Gastrocnemius medialis (tissue), 4 donors: Measurements from ENCODE around the gene RNF113B. TPM values are rescaled to one million over a fixed set of nuclear protein-coding genes. Genes with fewer than 3 reads are reported as not detected.

Experiments used
- ATAC-seq, 2 donors: fragments of 150-250 bp; one replicate each; pipeline ENCODE4 v1.9.1; 2016
- DNase-seq, 2 donors: peaks; one replicate each; pipeline ENCODE4 v3.0.0-alpha.2; 2019
- H3K27ac ChIP-seq, 4 donors: fragments of 200-600 bp; sonication (generic); 1 replicate in 1 of 4; 2 replicates in 3 of 4; pipeline ENCODE4 v1.5.1; 2016 to 2018; ENCODE audit warnings: mild to moderate bottlenecking in 2 of 4, moderate library complexity in 1 of 4
- H3K27me3 ChIP-seq, 3 donors: fragments of 200-600 bp; sonication (generic) in 2 of 3; 1 replicate in 1 of 3; 2 replicates in 2 of 3; pipeline versions ENCODE4 v1.5.1 to v1.6.0; 2016 to 2019; ENCODE audit warnings: mild to moderate bottlenecking in 1 of 3, moderate library complexity in 1 of 3
- H3K36me3 ChIP-seq, 2 donors: fragments of 200-600 bp; sonication (generic) in 1 of 2; one replicate each; pipeline ENCODE4 v1.5.1; 2017 to 2018
- H3K4me1 ChIP-seq, 2 donors: fragments of 200-600 bp; sonication (generic) in 1 of 2; one replicate each; pipeline ENCODE4 v1.5.1; 2016 to 2017; ENCODE audit warnings: mild to moderate bottlenecking in 2 of 2
- H3K4me3 ChIP-seq, 4 donors: fragments of 200-600 bp; sonication (generic) in 3 of 4; 1 replicate in 1 of 4; 2 replicates in 3 of 4; pipeline ENCODE4 v1.5.1; 2016 to 2019; ENCODE audit warnings: mild to moderate bottlenecking in 2 of 4
- H3K9me3 ChIP-seq, 3 donors: fragments of 200-600 bp; sonication (generic) in 2 of 3; 1 replicate in 1 of 3; 2 replicates in 2 of 3; pipeline ENCODE4 v1.5.1; 2016 to 2019
- CTCF ChIP-seq, 5 experiments: fragments of 450-650 bp in 3 of 5; fragments of 200-600 bp in 2 of 5; sonication (generic) in 2 of 5; IDR thresholded peaks in 4 of 5; conservative IDR thresholded peaks in 1 of 5; 1 replicate in 4 of 5; 2 replicates in 1 of 5; pipeline ENCODE4 v1.5.1; 2016 to 2019; ENCODE audit warnings: antibody characterized with exemption in 5 of 5, mild to moderate bottlenecking in 3 of 5, moderate library complexity in 3 of 5
- POLR2A ChIP-seq, 2 donors: fragments of 450-650 bp; IDR thresholded peaks; one replicate each; pipeline ENCODE4 v1.6.1; 2017; ENCODE audit warnings: antibody characterized with exemption in 2 of 2, mild to moderate bottlenecking in 2 of 2, moderate library complexity in 2 of 2
- in situ Hi-C, 4 donors: fragments of 200-750 bp; cut with MboI; loops; one replicate each; pipeline versions ENCODE4 v1.15.0 to v1.8.0; 2017; ENCODE audit warnings: low sequenced_read_pairs in 4 of 4
- intact Hi-C: fragments of 100-400 bp; cut with DNase I; formaldehyde crosslinking; loops from one replicate; pipeline ENCODE4 v1.15.1; 2023; ENCODE audit warnings: low total_unique reads
- total RNA-seq, 4 donors: library from RNA; depleted of rRNA; stranded (reverse); fragments of >200 nt; gene quantifications; one replicate each; pipeline versions ENCODE4 v1.1.0 to v1.2.3, GENCODE V29; 2016

The RNF113B gene
- total RNA-seq, 4 donors from 2014 or later = not detected

DNA sequence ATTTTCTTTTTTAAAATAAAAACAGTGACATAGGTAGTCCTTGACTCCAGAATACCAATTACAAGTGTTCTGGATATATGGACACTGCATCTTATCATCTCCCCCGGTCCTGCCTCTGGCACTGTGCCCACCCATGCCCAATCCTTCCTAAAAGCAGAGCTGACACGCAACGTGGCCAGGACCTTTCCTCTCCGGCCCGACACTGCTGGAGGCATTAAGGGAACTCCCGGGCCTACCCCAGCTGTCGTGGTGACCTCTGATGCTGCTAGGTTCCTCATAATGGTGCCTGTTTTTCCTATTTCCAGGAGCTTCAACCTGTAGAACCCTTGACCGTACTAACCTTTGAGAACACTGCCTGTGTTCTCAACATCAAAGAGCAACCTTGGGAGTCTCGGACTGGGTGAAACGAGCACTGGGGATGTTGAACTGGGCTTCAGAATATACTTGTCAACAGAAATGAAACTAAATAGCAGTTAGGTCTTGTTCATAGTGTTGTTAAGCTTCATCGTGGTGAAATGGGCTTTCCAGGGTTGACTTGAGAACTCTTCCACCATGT lies 13.9 kb upstream of the RNF113B start:
- ATAC-seq (no peak), DNase-seq (no peak)
- no peaks in the 10 kb centered on the region for H3K27me3 ChIP-seq
- H3K4me1 ChIP-seq = peaks cover 2 to 4% of the 10 kb centered on the region in 2 donors
- H3K9me3 ChIP-seq = no peaks in the 10 kb centered on the region
- H3K27ac ChIP-seq = no peak overlapping the region
- in situ Hi-C loops = no loop called here
- intact Hi-C loops = no loop called here
- no peaks in the 10 kb centered on the region for H3K36me3 ChIP-seq
- TF ChIP-seq CTCF (IDR thresholded peaks at IDR 0.05 in 4 of 5, conservative IDR thresholded peaks at IDR 0.05 in 1 of 5) = no peak
- no peak for TF ChIP-seq POLR2A (IDR thresholded peaks at IDR 0.05)
- H3K4me3 ChIP-seq = peak overlapping the region in 1 of 4 donors; percentile 11

DNA sequence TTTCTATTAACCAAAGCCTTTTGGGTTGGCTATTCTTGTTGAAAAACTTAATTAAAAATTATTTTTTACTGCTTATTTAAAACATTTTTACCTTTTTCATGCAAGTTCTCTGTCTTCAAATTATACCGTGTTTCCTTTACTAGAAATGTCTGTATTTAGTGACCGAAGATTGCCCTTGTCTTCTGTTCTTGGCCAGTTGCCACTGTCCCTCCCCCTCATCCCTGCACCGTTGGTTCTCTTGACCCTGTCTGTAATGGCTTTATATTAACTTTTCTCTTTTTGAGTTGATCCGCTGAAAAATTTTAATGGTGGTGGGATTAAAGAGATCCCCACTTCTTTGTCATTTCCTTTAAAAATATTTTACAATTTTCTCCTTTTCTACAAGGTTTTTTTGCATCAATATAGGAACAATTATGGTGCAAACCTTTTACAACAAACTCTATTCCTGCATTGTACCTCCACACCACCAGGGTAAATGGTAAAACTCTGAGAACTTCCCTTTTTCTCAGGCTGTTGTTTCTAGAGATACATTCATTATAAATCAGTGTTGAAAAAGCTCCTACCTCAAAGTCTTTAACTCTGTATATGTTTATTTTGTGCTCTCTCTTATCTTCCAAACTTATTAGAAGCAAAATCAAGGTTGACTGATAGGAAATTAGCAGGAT lies 12.9 kb upstream of the RNF113B start:
- TF ChIP-seq POLR2A (IDR thresholded peaks at IDR 0.05) (no peak), CTCF (IDR thresholded peaks at IDR 0.05 in 4 of 5, conservative IDR thresholded peaks at IDR 0.05 in 1 of 5) (no peak)
- ATAC-seq (no peak), DNase-seq (no peak)
- in situ Hi-C loops (no loop called here), intact Hi-C loops (no loop called here)
- Histone ChIP-seq H3K27ac (no peak overlapping the region), H3K4me1 (peaks cover 2 to 4% of the 10 kb centered on the region in 2 donors), H3K4me3 (no peak overlapping the region), H3K36me3 (no peaks in the 10 kb centered on the region), H3K9me3 (no peaks in the 10 kb centered on the region), H3K27me3 (no peaks in the 10 kb centered on the region)

- intact Hi-C loops = no loop called here
- no peak for ATAC-seq
- Histone ChIP-seq H3K27me3 (no peaks in the 10 kb centered on the region), H3K36me3 (no peaks in the 10 kb centered on the region), H3K27ac (no peak overlapping the region), H3K9me3 (no peaks in the 10 kb centered on the region), H3K4me3 (no peak overlapping the region), H3K4me1 (peaks cover 2 to 4% of the 10 kb centered on the region in 2 donors)
- TF ChIP-seq POLR2A (IDR thresholded peaks at IDR 0.05) = no peak
- TF ChIP-seq CTCF (IDR thresholded peaks at IDR 0.05 in 4 of 5, conservative IDR thresholded peaks at IDR 0.05 in 1 of 5) = no peak
- DNase-seq = no peak
- in situ Hi-C loops = no loop called here
These were observed 11.6 kb upstream of the RNF113B start for GRCh38 chr13:98188544-98189166.

DNA sequence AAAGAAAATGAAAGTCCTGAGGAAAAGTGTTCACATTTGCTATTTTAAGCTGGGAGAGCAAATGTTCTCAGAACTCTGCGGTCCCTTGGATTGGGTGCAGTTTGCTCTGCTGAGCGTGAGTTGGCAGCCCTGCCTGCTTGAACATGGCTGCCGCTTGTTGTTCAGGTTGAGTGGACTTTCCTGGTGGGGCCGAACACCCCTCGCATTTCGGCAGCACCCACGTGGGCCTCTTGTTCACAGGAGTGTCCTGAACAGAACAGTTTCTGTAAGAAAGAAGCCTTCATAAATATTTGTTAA lies 10.8 kb upstream of the RNF113B start:
- Histone ChIP-seq H3K36me3 (no peaks in the 10 kb centered on the region), H3K27ac (peak overlapping the region in 2 of 4 donors; percentile 10 to 25), H3K27me3 (no peaks in the 10 kb centered on the region), H3K4me3 (no peak overlapping the region), H3K9me3 (no peaks in the 10 kb centered on the region), H3K4me1 (peaks cover 2 to 4% of the 10 kb centered on the region in 2 donors)
- intact Hi-C loops = no loop called here
- TF ChIP-seq CTCF (IDR thresholded peaks at IDR 0.05 in 4 of 5, conservative IDR thresholded peaks at IDR 0.05 in 1 of 5) = no peak
- in situ Hi-C loops = no loop called here
- DNase-seq (no peak), ATAC-seq (no peak)
